Measurements from ENCODE around the gene C4BPA.

The C4BPA gene

DNA sequence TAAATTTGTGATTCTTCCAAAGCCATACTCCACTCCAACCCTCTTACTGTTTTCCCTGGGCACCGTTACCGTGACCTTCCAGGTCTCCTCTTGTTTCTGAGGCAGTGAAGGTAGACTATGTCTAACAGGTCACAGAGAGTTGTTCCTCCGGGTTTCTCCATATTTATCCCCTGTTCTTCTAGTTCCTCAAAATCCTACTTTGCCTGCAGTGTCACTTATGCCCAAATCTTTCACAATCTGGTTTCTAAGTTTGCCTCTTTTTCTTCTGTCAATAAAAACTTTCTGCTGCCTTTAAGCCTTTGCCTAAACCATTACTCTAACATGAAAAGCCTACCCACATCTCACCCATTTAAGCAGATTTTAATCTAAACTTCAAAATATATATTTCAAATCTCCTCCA, 87.7 kb downstream of the C4BPA start:
- no peak for FAIRE-seq
- no peak for DNase-seq (ENCODE audit: insufficient read length, low spot score)
- no peak for TF ChIP-seq CTCF (IDR thresholded peaks at IDR 0.05; ENCODE audit: insufficient read depth, missing control alignments)

- no peak for DNase-seq (ENCODE audit: insufficient read length, low spot score)
- FAIRE-seq: no peak
- no peak for TF ChIP-seq CTCF (IDR thresholded peaks at IDR 0.05; ENCODE audit: insufficient read depth, missing control alignments)
Observed at GRCh38 chr1:207194197-207194596, 90.2 kb downstream of the C4BPA start.
